GM21447 (cell line): ENCODE data around the gene TCEA2.

Source experiments
- ATAC-seq: cut with Tn5 transposase; IDR thresholded peaks from one replicate; pipeline ENCODE4 v1.9.1; 2021; ENCODE audit not compliant: unreplicated experiment

TCEA2 gene

DNA sequence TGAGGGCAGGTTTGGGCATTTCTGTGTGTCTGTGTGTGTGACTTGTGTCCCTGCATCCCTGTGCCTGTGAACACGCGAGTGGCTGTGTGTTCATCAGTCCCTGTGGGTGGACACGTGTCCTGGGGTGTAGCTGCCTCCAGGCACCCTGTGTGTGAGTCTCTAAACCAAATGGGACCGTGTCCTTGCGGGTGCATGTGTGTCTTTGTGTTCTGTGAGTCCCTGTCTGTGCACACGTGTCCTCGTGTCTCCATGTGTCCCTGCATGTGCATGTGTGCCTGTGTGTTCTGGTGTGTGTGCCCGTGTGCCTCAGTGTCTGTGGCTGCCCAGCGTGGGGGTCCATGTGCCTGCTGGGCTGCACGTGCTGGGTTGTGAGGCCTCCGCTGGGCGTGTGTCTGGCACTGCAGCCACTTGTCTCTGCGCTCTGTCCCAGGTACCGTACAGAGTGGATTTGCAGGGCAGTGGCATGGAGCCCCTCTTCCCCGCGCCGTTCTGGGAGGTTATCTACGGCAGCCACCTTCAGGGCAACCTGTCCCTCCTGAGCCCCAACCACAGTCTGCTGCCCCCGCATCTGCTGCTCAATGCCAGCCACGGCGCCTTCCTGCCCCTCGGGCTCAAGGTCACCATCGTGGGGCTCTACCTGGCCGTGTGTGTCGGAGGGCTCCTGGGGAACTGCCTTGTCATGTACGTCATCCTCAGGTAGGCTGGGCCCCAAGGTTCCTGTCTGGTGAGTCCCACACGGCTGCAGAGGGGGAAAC lies 29.4 kb downstream of the TCEA2 start:
- no peak for ATAC-seq

DNA sequence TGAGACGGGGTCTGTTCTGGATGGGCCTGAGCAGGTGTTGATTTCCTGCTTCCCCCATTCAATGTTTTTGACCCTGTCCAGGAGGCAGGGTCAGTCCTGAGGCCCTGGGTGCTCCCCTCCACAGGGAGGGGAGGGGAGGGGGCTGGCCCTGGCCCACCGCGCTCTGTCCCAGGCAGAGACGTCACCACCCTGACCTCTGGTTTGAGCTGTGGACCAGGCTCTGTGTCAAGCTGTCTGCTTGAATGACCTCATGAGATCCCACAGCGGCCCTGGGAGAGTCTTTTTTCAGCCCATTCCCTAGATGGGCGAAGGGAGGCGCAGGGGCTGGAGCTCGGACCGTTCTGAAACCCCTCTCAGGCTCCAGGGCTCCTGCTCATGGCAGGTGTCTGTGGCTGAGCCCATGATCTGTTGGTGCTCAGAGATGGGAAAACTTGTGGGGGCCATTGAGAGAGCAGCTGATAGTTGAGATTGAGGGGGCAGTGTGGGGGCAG lies 30.1 kb downstream of the TCEA2 start:
- no peak for ATAC-seq

DNA sequence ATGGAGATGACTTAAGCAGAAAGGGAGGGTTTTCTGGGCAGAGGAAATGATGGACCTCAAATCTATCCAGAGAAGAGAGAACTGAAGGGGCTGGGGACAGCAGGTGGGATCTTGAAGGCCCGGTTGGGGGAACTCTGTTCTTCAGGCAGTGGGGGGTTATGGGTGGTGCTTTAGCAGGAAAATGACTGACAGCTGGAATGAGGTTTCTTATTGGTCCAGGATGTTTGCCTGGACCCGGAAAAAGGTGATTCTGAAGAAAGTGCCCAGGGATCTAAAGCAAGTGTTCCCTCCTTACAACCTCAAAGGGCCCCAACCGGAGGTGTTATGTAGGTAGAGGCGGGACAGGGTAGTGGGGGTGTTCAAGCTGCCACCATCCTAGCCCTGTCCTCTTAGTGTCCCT lies 32.5 kb downstream of the TCEA2 start:
- ATAC-seq, result no peak

- ATAC-seq, result no peak
Observed at GRCh38 chr20:64095927-64096326, 32.9 kb downstream of the TCEA2 start.

DNA sequence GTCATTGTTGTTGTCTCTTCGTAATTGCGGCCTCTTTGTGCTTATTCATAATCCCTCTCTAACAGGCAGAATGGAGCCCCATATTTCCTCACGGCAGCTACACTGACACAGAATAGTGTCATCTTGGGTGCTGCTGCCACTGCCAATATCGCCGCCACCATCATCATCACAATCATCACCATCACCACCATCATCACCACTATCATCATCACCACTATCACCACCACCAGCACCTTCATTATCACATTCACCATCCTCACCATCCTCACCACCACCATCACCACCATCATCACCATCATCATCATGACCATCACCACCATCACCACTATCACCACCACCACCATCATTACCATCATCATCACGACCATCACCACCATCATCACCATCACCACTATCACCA lies 33.5 kb downstream of the TCEA2 start:
- ATAC-seq, result no peak

DNA sequence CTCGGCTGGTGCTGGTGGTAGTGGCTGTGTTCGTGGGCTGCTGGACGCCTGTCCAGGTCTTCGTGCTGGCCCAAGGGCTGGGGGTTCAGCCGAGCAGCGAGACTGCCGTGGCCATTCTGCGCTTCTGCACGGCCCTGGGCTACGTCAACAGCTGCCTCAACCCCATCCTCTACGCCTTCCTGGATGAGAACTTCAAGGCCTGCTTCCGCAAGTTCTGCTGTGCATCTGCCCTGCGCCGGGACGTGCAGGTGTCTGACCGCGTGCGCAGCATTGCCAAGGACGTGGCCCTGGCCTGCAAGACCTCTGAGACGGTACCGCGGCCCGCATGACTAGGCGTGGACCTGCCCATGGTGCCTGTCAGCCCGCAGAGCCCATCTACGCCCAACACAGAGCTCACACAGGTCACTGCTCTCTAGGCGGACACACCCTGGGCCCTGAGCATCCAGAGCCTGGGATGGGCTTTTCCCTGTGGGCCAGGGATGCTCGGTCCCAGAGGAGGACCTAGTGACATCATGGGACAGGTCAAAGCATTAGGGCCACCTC lies 35.5 kb downstream of the TCEA2 start:
- ATAC-seq, result no peak

- no peak for ATAC-seq
Observed at GRCh38 chr20:64099086-64099786, 36.2 kb downstream of the TCEA2 start.

DNA sequence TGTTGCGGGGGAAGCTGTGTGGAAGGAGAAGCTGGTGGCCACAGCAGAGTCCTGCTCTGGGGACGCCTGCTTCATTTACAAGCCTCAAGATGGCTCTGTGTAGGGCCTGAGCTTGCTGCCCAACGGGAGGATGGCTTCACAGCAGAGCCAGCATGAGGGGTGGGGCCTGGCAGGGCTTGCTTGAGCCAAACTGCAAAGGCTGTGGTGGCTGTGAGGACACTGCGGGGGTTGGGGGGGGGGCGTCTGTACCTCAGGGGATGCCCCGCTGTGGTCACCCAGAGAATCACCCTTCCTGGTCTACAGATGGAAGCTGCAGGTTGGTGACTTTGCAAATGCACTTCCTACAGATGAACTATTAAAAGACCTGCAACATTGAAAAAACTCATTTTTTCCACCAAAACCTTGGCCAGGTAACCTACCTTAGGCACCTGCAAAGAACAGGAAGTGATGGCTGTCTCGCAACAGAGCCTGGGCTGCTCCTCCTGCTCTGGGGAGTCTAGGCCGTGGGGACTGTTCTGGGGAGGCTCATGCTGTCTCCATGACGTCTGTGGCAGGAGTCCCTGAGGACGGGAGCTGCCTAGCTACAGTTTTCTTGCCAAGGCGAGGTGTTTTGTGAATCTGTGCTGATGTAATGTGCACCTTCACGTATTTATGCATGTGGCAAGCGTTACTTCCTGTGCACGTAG lies 37.0 kb downstream of the TCEA2 start:
- peak; percentile 60 for ATAC-seq

- ATAC-seq, result peak; percentile 9
Observed at GRCh38 chr20:64100566-64100888, 37.5 kb downstream of the TCEA2 start.

DNA sequence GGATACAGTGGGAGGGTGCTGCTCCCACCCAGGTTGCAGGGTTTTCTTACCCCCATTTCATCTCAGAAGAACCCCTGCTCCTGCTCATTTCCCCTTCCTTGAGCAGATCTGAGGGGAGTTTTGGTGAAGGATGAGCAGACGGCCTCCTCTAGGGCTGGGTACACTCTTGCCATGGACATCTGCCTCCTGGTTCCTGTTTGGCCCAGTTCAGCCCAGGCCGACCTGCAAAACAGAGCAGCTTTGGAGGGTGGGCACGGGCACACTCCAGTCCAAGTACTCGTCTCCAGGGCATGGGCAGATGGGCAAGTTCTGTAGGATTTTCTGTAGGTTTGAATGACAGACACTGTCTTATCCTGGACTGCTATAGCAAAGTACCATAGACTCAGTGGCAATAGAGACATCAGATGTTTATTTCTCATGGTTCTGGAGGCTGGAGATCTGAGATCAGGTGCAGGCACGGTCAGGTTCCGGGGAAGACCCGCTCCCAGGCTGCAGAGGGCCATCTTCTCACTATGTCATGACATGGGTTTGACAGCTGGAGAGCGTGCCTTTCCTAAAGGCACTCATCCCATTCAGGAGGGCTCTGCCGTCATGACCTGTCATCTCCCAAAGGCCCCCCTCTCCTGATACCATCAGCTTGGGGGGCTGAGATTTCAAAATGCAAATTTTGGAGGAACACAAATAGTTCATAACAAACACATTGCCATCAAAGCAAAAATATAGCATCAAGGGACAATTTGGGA lies 38.1 kb downstream of the TCEA2 start:
- ATAC-seq, result no peak

GRCh38 chr20:64101731-64102621 lies 39.0 kb downstream of the TCEA2 start:
- no peak for ATAC-seq

- ATAC-seq, result no peak
Observed at GRCh38 chr20:64102647-64103354, 39.8 kb downstream of the TCEA2 start.

- no peak for ATAC-seq
Observed at GRCh38 chr20:64103871-64104666, 41.1 kb downstream of the TCEA2 start.

- no peak for ATAC-seq
Observed at GRCh38 chr20:64104667-64105451, 41.9 kb downstream of the TCEA2 start.

DNA sequence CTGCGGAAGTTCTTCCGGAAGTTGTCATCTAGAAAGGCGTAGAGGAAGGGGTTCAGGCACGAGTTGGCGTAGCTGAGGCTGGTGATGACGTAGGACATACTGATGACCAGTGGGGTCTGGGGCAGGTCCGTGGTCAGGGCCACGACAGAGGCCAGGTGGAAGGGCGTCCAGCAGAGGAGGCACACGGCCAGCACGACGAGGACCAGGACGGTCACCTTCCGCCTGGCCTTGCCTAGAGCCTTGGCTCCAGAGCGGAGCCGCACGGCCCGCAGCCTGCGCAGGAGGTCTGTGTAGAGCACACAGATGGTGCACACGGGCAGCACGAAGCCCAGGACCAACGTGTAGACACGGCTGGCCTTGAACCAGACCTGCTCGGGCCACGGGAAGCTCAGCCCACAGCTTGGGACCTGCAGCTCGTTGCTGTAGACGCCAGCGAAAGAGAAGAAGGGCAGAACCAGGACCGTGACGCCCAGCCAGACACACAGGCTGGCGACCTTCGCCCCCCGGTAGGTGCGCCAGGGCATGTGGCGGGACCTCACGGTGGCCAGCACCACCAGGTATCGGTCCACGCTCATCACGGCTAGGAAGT lies 42.9 kb downstream of the TCEA2 start:
- no peak for ATAC-seq

DNA sequence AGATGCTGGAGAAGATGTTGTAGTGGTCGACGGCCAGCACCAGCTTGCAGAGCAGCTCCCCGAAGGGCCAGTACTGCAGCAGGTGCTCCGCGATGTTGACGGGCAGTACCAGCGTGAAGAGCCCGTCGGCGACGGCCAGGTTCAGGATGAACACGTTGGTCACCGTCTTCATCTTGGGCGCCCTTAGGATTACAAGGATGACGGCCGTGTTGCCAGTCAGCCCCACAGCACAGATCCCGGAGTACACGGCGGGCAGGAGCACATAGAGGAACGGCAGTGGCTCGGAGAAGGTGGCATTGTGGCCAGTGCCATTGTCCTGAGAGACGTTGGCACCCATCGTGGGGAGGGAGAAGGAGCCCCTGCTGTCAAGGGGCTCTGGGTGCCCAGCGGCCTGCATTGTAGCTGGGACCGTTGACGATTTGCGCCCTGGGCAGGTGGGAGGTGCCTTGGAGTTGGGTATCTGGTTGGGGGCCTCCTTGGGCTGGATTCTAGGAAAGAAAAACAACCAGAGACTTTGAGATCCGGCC lies 43.5 kb downstream of the TCEA2 start:
- no peak for ATAC-seq
